ENCODE results near the gene CFLAR.

- TF ChIP-seq POLR2A (IDR thresholded peaks at IDR 0.05), result no peak
- TF ChIP-seq CTCF (IDR thresholded peaks at IDR 0.05), result no peak
These were observed 89.5 kb downstream of the CFLAR start for GRCh38 chr2:201205515-201205849.

All from thyroid gland (tissue), 4 donors.